ENCODE data around the gene PCLO.
"Not testable (repeated sequence)": the region's sequence is repeated elsewhere in the genome, so short reads cannot be mapped to it uniquely, and the experiment has no call there.

Gene PCLO

DNA sequence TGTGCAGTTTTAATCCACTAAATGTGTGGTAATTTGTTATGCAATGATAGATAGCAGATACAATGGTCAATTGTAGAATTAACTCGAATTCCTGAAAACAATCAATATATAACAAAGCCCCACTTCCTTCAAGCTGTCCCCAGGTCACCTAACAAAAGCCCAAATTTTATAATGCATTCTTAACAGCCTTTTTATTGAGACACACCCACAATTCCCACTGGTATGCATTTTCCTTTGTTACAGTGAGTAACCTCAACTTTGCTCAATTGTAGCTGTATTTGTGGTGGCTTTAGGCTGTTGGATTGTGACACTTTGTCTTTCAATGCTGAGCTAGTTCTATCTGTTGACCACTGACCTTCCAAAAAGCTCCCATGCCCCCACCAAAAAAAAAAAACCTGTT lies 439.3 kb downstream of the PCLO start:
- Histone ChIP-seq H3K4me3 (ENCODE audit: low read length in 2 of 2) (no peak overlapping the region), H3K36me3 (ENCODE audit: control insufficient read depth in 2 of 2, insufficient read depth in 2 of 2, low read length in 2 of 2) (no peaks in the 10 kb centered on the region), H3K4me1 (ENCODE audit: control insufficient read depth in 2 of 2, insufficient read depth in 2 of 2, low read length in 2 of 2) (no peaks in the 10 kb centered on the region), H3K27me3 (ENCODE audit: control insufficient read depth in 2 of 2, insufficient read depth in 2 of 2, low read length in 2 of 2) (no peaks in the 10 kb centered on the region), H3K27ac (ENCODE audit: low read depth in 2 of 2, low read length in 2 of 2) (no peak overlapping the region), H3K9me3 (ENCODE audit: control insufficient read depth in 2 of 2, low read length in 2 of 2) (no peaks in the 10 kb centered on the region), H3K9ac (ENCODE audit: low read depth in 1 of 2, low read length in 2 of 2) (no peak overlapping the region)

DNA sequence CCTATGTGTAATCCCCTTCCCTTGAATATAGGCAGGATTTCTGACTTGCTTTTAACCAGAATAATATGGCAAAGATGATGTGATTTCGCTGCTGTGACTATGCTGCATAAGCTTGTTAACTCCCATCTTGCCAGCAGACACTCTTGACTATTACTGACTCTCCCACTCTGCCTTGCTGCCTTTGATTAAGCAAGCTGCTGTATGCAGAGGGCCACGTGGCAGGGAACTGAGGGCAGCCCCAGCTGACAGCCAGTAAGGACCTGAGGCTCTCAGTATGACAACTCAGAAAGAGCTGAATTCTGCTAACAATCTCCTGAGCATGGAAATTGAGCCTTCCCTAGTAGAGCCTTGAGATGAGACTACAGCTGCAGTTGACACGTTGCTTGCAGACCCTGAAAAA lies 439.7 kb downstream of the PCLO start:
- H3K9me3 ChIP-seq (ENCODE audit: control insufficient read depth in 2 of 2, low read length in 2 of 2), result no peaks in the 10 kb centered on the region
- no peaks in the 10 kb centered on the region for H3K4me1 ChIP-seq (ENCODE audit: control insufficient read depth in 2 of 2, insufficient read depth in 2 of 2, low read length in 2 of 2)
- H3K27me3 ChIP-seq (ENCODE audit: control insufficient read depth in 2 of 2, insufficient read depth in 2 of 2, low read length in 2 of 2), result no peaks in the 10 kb centered on the region
- H3K4me3 ChIP-seq (ENCODE audit: low read length in 2 of 2), result no peak overlapping the region
- H3K36me3 ChIP-seq (ENCODE audit: control insufficient read depth in 2 of 2, insufficient read depth in 2 of 2, low read length in 2 of 2), result no peaks in the 10 kb centered on the region
- no peak overlapping the region for H3K9ac ChIP-seq (ENCODE audit: low read depth in 1 of 2, low read length in 2 of 2)
- H3K27ac ChIP-seq (ENCODE audit: low read depth in 2 of 2, low read length in 2 of 2), result no peak overlapping the region

DNA sequence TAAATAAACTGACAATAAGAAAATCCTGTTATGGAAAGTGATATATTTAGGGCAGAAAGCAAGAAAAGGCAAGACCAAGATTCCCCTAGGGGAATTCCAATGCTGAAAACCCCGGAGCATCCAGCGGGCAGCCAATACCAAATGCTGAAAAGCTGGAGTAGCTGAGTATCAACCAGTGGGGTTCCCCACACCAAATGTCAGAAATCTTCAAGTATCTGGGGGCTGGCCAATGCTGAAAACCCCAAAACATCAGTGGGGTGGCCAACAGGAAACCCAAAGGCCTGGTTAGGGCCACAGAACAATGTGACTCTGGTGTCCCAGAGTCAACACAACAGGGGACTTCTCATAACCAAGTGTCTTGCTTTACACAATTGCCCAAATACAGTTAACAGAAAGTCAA lies 447.3 kb downstream of the PCLO start:
- no peak overlapping the region for H3K27ac ChIP-seq (ENCODE audit: low read depth in 2 of 2, low read length in 2 of 2)
- no peak overlapping the region for H3K9ac ChIP-seq (ENCODE audit: low read depth in 1 of 2, low read length in 2 of 2)
- H3K4me3 ChIP-seq (ENCODE audit: low read length in 2 of 2), result no peak overlapping the region
- H3K9me3 ChIP-seq (ENCODE audit: control insufficient read depth in 2 of 2, low read length in 2 of 2), result no peaks in the 10 kb centered on the region
- H3K36me3 ChIP-seq (ENCODE audit: control insufficient read depth in 2 of 2, insufficient read depth in 2 of 2, low read length in 2 of 2), result no peaks in the 10 kb centered on the region
- H3K4me1 ChIP-seq (ENCODE audit: control insufficient read depth in 2 of 2, insufficient read depth in 2 of 2, low read length in 2 of 2), result no peaks in the 10 kb centered on the region
- no peaks in the 10 kb centered on the region for H3K27me3 ChIP-seq (ENCODE audit: control insufficient read depth in 2 of 2, insufficient read depth in 2 of 2, low read length in 2 of 2)

DNA sequence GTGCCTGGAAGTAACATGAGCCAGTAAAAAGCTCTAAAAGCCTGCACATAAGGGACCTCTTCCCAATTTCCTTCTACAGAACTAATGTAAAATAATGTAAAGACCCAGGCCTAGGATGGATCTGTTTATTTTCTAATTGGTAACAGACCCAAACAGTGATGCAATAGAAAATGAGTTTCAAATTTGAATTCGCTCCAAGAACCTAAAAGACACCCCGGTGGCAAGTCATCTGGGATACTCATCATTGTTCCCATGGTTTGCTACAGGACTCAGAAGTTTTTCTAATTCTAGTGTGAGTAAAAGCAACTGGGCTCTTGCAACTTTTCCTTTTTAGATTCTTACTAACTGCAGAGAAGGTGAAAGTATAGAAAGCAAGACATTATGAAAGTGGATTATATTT lies 447.8 kb downstream of the PCLO start:
- Histone ChIP-seq H3K9ac (ENCODE audit: low read depth in 1 of 2, low read length in 2 of 2) (no peak overlapping the region), H3K9me3 (ENCODE audit: control insufficient read depth in 2 of 2, low read length in 2 of 2) (no peaks in the 10 kb centered on the region), H3K36me3 (ENCODE audit: control insufficient read depth in 2 of 2, insufficient read depth in 2 of 2, low read length in 2 of 2) (no peaks in the 10 kb centered on the region), H3K4me3 (ENCODE audit: low read length in 2 of 2) (no peak overlapping the region), H3K4me1 (ENCODE audit: control insufficient read depth in 2 of 2, insufficient read depth in 2 of 2, low read length in 2 of 2) (no peaks in the 10 kb centered on the region), H3K27me3 (ENCODE audit: control insufficient read depth in 2 of 2, insufficient read depth in 2 of 2, low read length in 2 of 2) (no peaks in the 10 kb centered on the region), H3K27ac (ENCODE audit: low read depth in 2 of 2, low read length in 2 of 2) (no peak overlapping the region)

DNA sequence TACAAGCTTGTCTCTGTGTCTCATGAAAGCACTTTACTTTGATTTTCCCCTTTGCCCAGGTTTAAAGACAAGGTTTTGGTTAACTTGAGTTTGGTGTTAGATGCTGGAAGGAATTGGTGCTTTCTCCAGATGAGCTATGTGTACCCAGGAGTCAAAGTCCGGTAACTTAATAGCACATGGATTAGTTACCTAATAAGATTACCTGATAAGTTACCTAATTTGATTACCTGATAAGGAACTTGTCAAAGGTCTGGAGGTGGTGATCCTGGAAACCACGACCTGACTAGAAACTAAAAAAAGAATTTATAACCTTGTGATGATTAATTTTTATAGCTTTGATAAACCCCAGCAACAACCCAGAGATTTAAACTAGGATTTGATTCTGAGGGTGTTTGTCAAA lies 449.2 kb downstream of the PCLO start:
- no peaks in the 10 kb centered on the region for H3K4me1 ChIP-seq (ENCODE audit: control insufficient read depth in 2 of 2, insufficient read depth in 2 of 2, low read length in 2 of 2)
- H3K9me3 ChIP-seq (ENCODE audit: control insufficient read depth in 2 of 2, low read length in 2 of 2), result no peaks in the 10 kb centered on the region
- H3K9ac ChIP-seq (ENCODE audit: low read depth in 1 of 2, low read length in 2 of 2), result no peak overlapping the region
- H3K27ac ChIP-seq (ENCODE audit: low read depth in 2 of 2, low read length in 2 of 2), result no peak overlapping the region
- no peaks in the 10 kb centered on the region for H3K36me3 ChIP-seq (ENCODE audit: control insufficient read depth in 2 of 2, insufficient read depth in 2 of 2, low read length in 2 of 2)
- H3K27me3 ChIP-seq (ENCODE audit: control insufficient read depth in 2 of 2, insufficient read depth in 2 of 2, low read length in 2 of 2), result no peaks in the 10 kb centered on the region
- no peak overlapping the region for H3K4me3 ChIP-seq (ENCODE audit: low read length in 2 of 2)

DNA sequence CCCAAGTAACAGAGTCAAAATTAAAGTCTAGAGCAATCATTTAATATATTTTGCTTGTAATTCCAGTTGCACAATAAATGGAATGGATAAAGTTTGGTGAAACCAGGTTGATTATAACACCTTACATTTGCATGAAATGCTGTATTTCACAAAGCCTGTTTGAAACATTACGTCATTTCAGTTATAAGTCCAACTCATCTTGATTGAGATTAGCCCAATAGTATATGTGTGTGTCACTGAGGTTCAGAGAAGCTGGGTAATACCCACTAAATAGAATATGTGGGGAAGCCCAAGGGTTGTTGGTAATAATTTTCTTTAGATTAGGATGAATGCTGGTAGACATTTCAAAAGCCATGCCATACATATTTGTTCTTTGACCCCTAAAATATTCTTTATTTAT lies 456.3 kb downstream of the PCLO start:
- not testable (repeated sequence) for H3K9me3 ChIP-seq (ENCODE audit: control insufficient read depth in 2 of 2, low read length in 2 of 2); H3K27me3 ChIP-seq (ENCODE audit: control insufficient read depth in 2 of 2, insufficient read depth in 2 of 2, low read length in 2 of 2); H3K36me3 ChIP-seq (ENCODE audit: control insufficient read depth in 2 of 2, insufficient read depth in 2 of 2, low read length in 2 of 2); H3K27ac ChIP-seq (ENCODE audit: low read depth in 2 of 2, low read length in 2 of 2); H3K4me1 ChIP-seq (ENCODE audit: control insufficient read depth in 2 of 2, insufficient read depth in 2 of 2, low read length in 2 of 2); H3K9ac ChIP-seq (ENCODE audit: low read depth in 1 of 2, low read length in 2 of 2); H3K4me3 ChIP-seq (ENCODE audit: low read length in 2 of 2)

DNA sequence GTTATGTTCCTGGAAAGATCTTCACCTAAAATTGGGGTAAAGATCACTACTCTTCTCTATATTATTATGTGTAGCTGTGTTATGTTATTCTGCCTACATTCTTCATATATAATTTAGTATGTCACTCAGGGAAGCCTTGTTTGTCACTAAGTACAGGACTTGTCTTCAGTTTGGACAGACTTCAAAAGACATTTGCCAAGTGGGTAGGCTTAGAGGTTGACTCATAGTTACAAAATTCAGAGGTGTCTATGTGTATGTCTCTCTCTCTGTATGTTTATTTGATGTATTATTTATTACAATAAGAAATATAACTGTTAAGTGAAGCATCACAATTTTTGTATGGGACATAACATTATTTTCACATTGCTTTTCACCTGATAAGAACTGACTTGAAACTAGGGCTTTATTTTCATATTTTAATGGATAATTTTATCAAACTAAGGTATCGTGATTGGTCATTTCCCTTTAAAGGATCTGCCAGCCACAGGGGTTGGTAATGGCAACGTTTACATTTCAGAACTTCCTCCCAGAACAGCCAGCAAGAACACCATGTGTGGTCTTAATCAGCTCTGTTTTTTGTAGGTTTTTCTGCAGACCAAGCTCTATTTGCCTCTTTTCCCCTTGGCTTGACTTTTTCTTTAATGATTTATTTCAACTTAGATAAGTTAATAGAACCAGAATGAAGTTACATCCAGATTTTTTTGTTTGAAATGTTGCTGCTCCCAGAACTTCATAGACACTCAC lies 457.0 kb downstream of the PCLO start:
- Histone ChIP-seq H3K4me1 (ENCODE audit: control insufficient read depth in 2 of 2, insufficient read depth in 2 of 2, low read length in 2 of 2) (peaks cover 0 to 4% of the 10 kb centered on the region in 2 donors), H3K9me3 (ENCODE audit: control insufficient read depth in 2 of 2, low read length in 2 of 2) (no peaks in the 10 kb centered on the region), H3K27ac (ENCODE audit: low read depth in 2 of 2, low read length in 2 of 2) (no peak overlapping the region), H3K4me3 (ENCODE audit: low read length in 2 of 2) (no peak overlapping the region), H3K9ac (ENCODE audit: low read depth in 1 of 2, low read length in 2 of 2) (no peak overlapping the region), H3K36me3 (ENCODE audit: control insufficient read depth in 2 of 2, insufficient read depth in 2 of 2, low read length in 2 of 2) (no peaks in the 10 kb centered on the region), H3K27me3 (ENCODE audit: control insufficient read depth in 2 of 2, insufficient read depth in 2 of 2, low read length in 2 of 2) (no peaks in the 10 kb centered on the region)

DNA sequence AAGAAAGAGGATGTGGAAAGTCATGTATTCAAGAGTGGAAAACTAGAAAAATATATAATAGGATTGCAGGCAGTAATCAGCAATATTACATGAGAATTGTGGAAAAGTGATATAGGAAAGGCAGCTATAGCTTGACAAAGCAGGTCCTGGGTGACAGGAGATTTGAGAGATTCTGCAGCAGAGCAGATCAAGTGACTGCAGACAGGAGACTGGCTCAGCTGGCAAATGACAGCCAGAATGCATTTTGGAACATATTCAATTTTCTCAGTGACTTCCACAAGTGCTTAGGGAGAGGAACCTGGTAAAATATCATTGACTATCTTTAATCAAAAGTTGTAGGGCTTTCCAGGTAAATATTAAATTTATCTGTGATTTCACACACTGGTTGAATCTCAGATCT lies 458.6 kb downstream of the PCLO start:
- Histone ChIP-seq H3K36me3 (ENCODE audit: control insufficient read depth in 2 of 2, insufficient read depth in 2 of 2, low read length in 2 of 2) (no peaks in the 10 kb centered on the region), H3K4me3 (ENCODE audit: low read length in 2 of 2) (no peak overlapping the region), H3K9me3 (ENCODE audit: control insufficient read depth in 2 of 2, low read length in 2 of 2) (no peaks in the 10 kb centered on the region), H3K27me3 (ENCODE audit: control insufficient read depth in 2 of 2, insufficient read depth in 2 of 2, low read length in 2 of 2) (no peaks in the 10 kb centered on the region), H3K9ac (ENCODE audit: low read depth in 1 of 2, low read length in 2 of 2) (no peak overlapping the region), H3K27ac (ENCODE audit: low read depth in 2 of 2, low read length in 2 of 2) (no peak overlapping the region), H3K4me1 (ENCODE audit: control insufficient read depth in 2 of 2, insufficient read depth in 2 of 2, low read length in 2 of 2) (peaks cover 4 to 9% of the 10 kb centered on the region in 2 donors)
